BE2C (cell line): Measurements from ENCODE around the gene FBRSL1.

ENCODE experiments used
- DNase-seq: peaks from one replicate; pipeline ENCODE4 v3.0.0-alpha.2; 2020
- H3K27me3 ChIP-seq: fragments of 250-450 bp; sonication (Bioruptor Pico); 2 replicates; pipeline ENCODE4 v1.5.1; 2020; ENCODE audit warnings: mild to moderate bottlenecking
- H3K36me3 ChIP-seq: fragments of 250-450 bp; sonication (Bioruptor Pico); 2 replicates; pipeline ENCODE4 v1.5.1; 2020; ENCODE audit warnings: mild to moderate bottlenecking
- H3K4me1 ChIP-seq: fragments of 250-450 bp; sonication (Bioruptor Pico); 2 replicates; pipeline ENCODE4 v1.5.1; 2020
- H3K4me3 ChIP-seq: 2 replicates; pipeline ENCODE4 v1.5.1; 2011; ENCODE audit warnings: low read depth, low read length
- H3K9me3 ChIP-seq: fragments of 250-450 bp; sonication (Bioruptor Pico); 2 replicates; pipeline ENCODE4 v1.5.1; 2020
- TF ChIP-seq, protein P1 (sequence below): IDR thresholded peaks from 2 replicates; pipeline ENCODE4 v1.5.1; 2012; ENCODE audit warnings: mild to moderate bottlenecking, low read depth, low read length

Gene FBRSL1

DNA sequence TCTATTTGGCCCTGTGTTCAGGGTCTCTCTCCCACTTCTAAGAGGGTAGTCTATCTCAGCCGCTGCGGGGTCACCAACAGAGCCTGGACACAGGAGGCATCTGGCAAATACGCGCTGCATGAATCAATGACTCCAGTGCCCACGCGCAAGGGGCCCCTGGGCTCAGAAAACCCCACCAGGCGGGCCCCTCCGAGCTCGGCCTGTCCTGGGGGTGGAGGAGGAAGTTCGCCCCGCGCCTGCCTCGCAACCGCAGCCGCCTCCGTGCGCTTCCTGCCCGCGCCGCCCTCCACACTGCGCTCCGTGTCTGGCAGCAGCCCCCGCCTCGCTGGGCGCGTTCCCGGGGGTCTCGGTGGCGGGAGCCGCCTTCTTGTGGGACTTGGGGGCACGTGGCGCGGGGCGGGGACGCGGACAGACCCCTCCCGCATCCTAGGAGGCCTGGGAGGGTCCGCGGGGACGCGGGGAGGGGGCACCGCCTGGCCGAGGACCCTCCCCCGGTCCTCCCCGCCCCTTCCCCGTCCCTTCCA, 811 bp upstream of the FBRSL1 start:
- no peak for DNase-seq
- TF ChIP-seq, protein P1, sequence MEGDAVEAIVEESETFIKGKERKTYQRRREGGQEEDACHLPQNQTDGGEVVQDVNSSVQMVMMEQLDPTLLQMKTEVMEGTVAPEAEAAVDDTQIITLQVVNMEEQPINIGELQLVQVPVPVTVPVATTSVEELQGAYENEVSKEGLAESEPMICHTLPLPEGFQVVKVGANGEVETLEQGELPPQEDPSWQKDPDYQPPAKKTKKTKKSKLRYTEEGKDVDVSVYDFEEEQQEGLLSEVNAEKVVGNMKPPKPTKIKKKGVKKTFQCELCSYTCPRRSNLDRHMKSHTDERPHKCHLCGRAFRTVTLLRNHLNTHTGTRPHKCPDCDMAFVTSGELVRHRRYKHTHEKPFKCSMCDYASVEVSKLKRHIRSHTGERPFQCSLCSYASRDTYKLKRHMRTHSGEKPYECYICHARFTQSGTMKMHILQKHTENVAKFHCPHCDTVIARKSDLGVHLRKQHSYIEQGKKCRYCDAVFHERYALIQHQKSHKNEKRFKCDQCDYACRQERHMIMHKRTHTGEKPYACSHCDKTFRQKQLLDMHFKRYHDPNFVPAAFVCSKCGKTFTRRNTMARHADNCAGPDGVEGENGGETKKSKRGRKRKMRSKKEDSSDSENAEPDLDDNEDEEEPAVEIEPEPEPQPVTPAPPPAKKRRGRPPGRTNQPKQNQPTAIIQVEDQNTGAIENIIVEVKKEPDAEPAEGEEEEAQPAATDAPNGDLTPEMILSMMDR = no peak
- H3K4me1 ChIP-seq = peaks cover 3% of the 10 kb centered on the region; the same call in 1 of the 2 replicates
- no peaks in the 10 kb centered on the region for H3K36me3 ChIP-seq
- H3K4me3 ChIP-seq = peak overlapping the region; percentile 46
- no peaks in the 10 kb centered on the region for H3K9me3 ChIP-seq
- peaks cover 10% of the 10 kb centered on the region; the same call in 1 of the 2 replicates for H3K27me3 ChIP-seq

DNA sequence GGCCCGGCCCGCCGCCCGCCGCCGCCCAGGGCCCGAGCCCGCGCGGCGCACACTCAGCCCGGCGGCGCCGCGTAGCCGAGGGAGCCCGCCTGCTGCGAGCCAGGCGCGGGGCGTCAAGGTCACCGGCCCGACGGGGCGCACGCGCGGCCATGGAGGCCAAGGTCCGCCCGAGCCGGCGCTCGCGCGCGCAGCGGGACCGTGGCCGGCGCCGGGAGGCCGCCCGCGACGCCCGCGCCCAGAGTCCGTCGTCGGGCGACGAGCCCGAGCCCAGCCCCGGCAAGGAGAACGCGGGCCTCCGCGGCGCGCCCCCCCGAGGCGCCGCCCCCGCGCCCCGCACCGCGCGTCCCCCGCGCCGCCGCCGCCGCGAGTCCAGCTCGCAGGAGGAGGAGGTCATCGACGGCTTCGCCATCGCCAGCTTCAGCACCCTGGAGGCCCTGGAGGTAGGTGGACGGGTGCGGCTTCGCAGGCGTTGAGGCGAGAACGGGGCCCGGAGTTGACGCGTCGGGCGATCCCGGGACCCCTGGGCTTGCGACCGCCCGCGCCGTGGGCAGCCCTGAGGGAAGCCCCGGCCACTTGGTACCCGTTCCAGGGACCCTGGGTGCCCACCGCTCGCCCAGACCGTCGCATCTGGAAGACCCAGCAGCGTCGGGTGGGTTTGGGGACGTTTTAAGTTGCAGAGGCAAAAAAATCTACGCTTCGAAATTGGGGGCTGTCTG, 629 bp downstream of the FBRSL1 start:
- no peak for DNase-seq
- peak overlapping the region; percentile 80 for H3K4me3 ChIP-seq
- peaks cover 5% of the 10 kb centered on the region; the same call in 1 of the 2 replicates for H3K4me1 ChIP-seq
- TF ChIP-seq, protein P1 = no peak
- no peaks in the 10 kb centered on the region for H3K36me3 ChIP-seq
- peaks cover 10% of the 10 kb centered on the region; the same call in 1 of the 2 replicates for H3K27me3 ChIP-seq
- no peaks in the 10 kb centered on the region for H3K9me3 ChIP-seq

DNA sequence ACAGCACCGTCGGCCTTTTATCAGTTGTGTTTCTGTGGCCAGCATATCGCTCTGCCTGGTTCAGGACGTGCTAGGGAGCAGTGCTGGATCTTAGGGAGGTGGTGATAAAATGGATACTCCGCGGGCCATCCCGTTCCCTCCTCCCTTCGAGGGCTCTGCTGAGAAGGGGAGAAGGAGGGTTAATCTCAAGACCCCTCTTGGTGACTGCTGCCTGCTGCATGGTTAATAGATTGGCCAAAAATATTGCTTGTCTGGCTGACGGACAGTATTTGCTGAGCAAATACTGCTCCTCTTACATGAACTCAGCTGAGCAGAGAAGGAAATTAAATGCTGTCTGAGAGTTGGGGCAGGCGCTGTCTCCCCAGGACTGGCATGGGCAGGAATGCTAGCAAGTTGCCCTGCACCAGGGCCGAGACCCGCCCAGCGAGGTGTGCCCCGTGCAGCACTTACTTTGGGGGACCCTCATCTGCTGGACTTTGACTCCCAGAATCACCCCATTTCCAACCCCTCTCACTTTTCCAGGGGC, 1.2 kb downstream of the FBRSL1 start:
- no peak for DNase-seq

DNA sequence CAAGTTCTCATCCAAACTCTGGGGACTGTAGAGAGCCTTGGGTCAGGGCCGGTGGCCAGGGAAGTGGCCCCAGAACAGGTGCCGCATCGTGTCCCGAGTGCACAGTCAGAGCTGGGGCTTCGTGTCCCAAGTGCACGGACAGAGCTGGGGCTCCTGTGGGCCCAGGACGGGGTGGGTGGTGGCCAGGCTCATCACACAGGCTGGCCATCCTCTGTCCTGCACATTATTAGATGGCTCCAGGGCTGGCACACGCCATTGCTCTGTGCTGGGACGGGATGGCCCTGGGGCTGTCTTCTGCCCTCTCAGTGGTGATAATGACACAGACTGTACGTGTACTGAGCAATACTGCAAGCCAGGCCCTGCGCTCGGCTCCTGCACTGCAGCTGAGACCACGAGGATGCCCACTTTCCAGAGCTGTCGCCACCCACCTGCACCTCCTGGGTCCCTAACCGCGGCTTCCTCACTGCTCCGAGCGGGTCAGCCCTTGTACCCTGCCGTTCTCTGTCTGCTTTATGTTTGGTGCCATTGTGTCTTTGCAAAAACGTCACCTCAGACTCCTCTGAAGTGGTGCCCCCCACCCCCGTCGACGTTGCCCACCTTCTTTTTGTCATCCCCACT, 1.9 kb downstream of the FBRSL1 start:
- Histone ChIP-seq H3K9me3 (no peaks in the 10 kb centered on the region), H3K27me3 (peaks cover 10% of the 10 kb centered on the region; the same call in 1 of the 2 replicates), H3K4me3 (peak overlapping the region; percentile 80), H3K36me3 (no peaks in the 10 kb centered on the region), H3K4me1 (peaks cover 5% of the 10 kb centered on the region; the same call in 1 of the 2 replicates)
- TF ChIP-seq, protein P1 = no peak
- DNase-seq = no peak

More for the DNA sequence above, 1.2 kb downstream of the FBRSL1 start:
- H3K4me1 ChIP-seq = peaks cover 5% of the 10 kb centered on the region; the same call in 1 of the 2 replicates
- peaks cover 10% of the 10 kb centered on the region; the same call in 1 of the 2 replicates for H3K27me3 ChIP-seq
- no peaks in the 10 kb centered on the region for H3K9me3 ChIP-seq
- TF ChIP-seq, protein P1 = no peak
- H3K4me3 ChIP-seq = peak overlapping the region; percentile 80
- no peaks in the 10 kb centered on the region for H3K36me3 ChIP-seq

DNA sequence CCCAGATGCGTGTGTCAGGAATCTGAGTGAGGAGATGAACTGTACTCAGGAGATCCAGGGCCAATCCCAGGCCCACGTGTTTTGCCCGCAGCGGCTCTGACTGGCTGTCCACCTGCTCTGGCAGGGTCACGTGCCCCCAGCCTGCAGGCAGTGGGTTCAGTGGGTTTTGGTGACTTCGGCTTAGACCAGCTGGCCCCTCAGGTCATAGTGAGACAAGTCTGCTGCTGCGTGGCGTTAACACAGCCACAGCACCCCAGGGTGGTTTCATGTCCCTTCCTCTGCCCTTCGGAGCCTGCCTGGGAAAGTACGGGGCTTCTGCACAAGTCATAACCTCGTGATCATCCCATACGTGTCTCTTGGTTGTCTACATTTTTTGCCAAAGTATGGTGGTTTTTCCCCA, 2.6 kb downstream of the FBRSL1 start:
- Histone ChIP-seq H3K36me3 (no peaks in the 10 kb centered on the region), H3K9me3 (no peaks in the 10 kb centered on the region), H3K4me1 (peaks cover 5% of the 10 kb centered on the region; the same call in 1 of the 2 replicates), H3K4me3 (no peak overlapping the region; the same call in 1 of the 2 replicates), H3K27me3 (peaks cover 10% of the 10 kb centered on the region; the same call in 1 of the 2 replicates)
- TF ChIP-seq, protein P1 = no peak
- DNase-seq = no peak
